ENCODE measurements around the gene SNX24.
A peak's percentile ranks its signal among the peaks of the same experiment; 100 is the strongest.
"Not testable (repeated sequence)": the region's sequence is repeated elsewhere in the genome, so short reads cannot be mapped to it uniquely, and the experiment has no call there.

SNX24 gene

GRCh38 chr5:122845229-122846050, at the start of gene SNX24:
Gene SNX24 (plus strand): TSS chr5:122845613. CDS start chr5:122845634, 21 bp downstream.
- DNase-seq (ENCODE audit: low read depth): no peak

DNA sequence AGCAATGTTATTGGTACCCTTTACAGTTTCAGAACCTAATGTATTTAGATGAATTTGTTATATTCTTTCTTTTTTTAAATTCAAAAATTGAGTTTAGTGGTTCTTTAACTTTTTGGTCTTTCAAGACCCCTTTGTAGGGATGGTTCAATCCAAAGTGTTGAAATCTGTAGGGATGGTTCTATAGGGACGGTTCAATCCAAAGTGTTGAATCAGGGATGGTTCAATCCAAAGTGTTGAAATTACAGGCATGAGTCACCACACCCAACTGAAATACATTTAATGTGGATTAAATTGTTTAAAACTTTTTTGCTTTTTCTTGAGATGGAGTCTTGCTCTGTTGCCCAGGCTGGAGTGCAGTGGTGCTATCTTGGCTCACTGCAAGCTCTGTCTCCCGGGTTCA, 39.9 kb upstream of the SNX24 start:
- H3K4me3 ChIP-seq (ENCODE audit: low read depth, low read length): no peak overlapping the region
- DNase-seq (ENCODE audit: low read depth): peak; percentile 43

More at GRCh38 chr5:122845229-122846050, at the start of gene SNX24:
- H3K4me3 ChIP-seq (ENCODE audit: low read depth, low read length): peak within 1 kb of the TSS; percentile 78

DNA sequence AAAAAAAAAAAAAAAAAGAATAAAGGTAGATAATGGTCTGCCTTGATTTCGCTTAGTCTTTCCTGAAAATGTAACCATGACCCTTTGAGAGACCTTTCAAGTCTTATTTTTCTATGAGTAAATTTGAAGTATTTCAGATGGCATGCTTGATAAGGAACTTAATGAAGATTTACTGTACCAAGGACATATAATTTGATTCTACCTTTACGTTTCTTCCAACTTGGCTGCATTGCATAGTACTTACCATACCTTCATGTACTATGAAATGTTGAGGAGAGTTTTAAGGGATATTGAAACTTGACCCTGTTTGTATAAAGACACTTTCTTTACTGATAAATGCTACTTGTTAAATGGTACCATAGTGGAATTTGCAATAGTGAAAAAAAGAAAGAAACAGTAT, 35.0 kb upstream of the SNX24 start:
- no peak overlapping the region for H3K4me3 ChIP-seq (ENCODE audit: low read depth, low read length)
- no peak for DNase-seq (ENCODE audit: low read depth)

DNA sequence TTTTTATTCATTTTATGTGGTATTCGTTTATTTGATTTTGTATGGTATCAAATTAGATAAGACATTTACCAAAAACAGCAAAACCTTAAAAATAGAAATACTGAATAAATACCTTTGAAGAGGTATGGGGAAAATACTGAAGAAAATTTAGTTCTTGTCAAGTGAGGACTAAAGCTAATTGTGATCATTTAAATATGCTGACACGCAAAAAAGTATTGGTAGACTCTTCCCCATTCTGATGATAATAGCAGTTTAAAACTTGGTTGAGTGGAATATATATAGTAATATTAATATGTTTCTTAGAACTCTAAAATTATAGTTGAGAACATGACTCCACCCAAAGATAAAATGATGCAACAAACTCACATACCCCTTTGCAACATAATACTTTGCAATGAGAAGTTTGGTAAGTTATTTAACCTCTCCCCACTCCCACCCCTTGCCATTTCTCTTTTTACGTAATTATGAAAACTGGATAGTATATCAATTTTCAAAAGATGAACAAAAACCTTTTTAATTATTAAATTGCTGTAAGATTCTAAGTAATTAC, 30.1 kb upstream of the SNX24 start:
- H3K4me3 ChIP-seq (ENCODE audit: low read depth, low read length): no peak overlapping the region
- DNase-seq (ENCODE audit: low read depth): no peak

DNA sequence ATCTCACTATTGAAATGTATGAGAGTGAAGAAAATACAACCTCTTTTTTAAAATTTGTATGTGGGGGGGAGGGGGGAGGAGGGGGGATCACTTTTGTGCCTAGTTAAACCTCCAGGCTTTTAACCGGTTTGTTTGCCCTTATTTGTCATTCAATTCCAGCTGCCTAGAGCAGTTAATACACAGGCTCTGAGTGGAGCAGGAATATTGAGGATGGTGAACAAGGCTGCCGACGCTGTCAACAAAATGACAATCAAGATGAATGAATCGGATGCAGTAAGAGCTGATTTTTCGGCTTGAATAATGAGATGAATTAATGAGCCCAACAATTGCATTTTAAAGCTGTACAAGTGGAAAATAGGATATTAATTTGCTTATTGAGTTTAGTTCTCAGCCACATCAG, 28.7 kb upstream of the SNX24 start:
- no peak overlapping the region for H3K4me3 ChIP-seq (ENCODE audit: low read depth, low read length)
- no peak for DNase-seq (ENCODE audit: low read depth)

DNA sequence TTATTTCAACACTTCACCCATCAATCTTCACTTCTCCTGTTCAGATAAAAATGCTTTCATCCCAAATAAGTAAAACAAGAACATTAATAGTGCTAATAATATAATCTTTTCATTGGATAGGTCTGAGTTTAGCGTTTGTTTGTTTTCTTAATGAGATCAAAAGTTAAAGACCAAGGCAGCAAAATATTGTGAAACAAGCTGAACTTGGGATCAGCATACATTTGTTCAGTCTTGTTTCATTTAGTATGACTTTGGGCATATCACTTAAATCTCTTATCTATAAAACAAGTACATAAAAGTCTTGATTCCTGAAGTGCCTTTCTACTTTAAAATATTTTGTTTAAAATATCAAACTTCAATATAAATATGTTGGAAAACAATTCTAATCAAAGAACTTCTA, 13.4 kb upstream of the SNX24 start:
- no peak overlapping the region for H3K4me3 ChIP-seq (ENCODE audit: low read depth, low read length)
- no peak for DNase-seq (ENCODE audit: low read depth)

GRCh38 chr5:122835681-122836080, 9.7 kb upstream of the SNX24 start:
- DNase-seq (ENCODE audit: low read depth): peak; percentile 20
- H3K4me3 ChIP-seq (ENCODE audit: low read depth, low read length): no peak overlapping the region

DNA sequence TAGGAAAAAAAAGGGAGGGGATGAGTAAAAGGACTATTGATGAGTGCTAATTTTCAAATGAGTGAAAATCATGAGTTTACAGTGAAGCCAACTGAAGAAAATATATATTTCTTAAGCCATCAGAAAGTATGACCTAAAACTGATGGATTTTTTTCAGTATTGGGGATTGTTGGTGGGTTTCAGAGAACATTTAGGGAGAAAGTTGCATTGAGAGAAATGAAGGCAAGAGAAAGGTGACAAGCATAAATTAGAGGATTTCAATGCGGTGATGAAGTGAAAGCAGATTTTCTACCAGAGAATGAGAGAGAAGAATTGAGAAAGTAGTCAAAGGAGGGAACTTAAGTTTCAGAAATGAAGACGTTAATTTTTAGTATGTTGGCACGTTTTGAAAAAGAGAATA, 8.5 kb upstream of the SNX24 start:
- no peak for DNase-seq (ENCODE audit: low read depth)

GRCh38 chr5:122839731-122840130, 5.7 kb upstream of the SNX24 start:
- DNase-seq (ENCODE audit: low read depth): no peak
- no peak overlapping the region for H3K4me3 ChIP-seq (ENCODE audit: low read depth, low read length)

More for the DNA sequence above, 8.5 kb upstream of the SNX24 start:
- H3K4me3 ChIP-seq (ENCODE audit: low read depth, low read length): no peak overlapping the region

DNA sequence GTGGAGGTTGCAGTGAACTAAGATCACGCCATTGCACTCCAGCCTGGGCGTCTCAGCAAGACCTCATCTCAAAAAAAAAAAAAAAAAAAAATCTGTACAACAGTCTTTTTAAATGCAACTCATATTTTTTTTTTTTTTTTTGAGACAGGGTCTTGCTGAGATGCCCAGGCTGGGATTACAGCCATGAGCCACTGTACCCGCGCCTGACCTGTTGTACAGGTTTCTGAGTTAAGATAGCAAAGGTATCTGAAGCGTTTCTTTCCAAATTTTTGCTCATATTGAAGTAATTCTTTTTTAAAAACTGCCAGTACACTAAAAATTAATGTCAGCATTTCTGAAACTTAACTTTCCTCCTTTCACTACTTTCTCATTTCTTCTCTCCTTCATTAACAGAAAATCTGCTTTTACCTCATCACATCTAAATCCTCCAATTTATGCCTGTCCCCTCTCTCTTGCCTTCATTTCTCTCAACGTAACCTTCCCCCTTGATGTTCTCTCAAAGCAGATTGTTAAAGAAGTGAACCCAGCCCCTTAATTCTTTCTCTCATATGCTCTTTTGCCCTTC, 3.3 kb upstream of the SNX24 start:
- no peak for DNase-seq (ENCODE audit: low read depth)

GRCh38 chr5:122844136-122844909, 1.1 kb upstream of the SNX24 start:
- H3K4me3 ChIP-seq (ENCODE audit: low read depth, low read length): peak overlapping the region; percentile 78
- no peak for DNase-seq (ENCODE audit: low read depth)

More for the DNA sequence above, 3.3 kb upstream of the SNX24 start:
- no peak overlapping the region for H3K4me3 ChIP-seq (ENCODE audit: low read depth, low read length)

DNA sequence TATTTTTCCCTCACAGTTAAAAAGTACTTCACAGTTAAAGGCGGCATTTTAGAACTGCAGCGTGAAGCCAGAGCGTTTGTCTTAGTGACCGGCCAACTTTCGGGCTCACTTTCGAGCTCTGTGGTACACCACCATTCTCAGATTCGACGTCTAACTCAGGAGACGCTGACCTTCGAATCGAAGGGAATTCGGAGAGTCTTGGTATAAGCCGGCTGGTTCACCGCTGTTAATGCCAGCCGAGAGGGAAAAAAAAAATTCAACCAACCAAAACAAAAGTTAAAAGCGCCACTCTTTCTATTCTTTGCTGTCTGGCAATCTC, 544 bp upstream of the SNX24 start:
- no peak for DNase-seq (ENCODE audit: low read depth)
- peak overlapping the region; percentile 78 for H3K4me3 ChIP-seq (ENCODE audit: low read depth, low read length)

DNA sequence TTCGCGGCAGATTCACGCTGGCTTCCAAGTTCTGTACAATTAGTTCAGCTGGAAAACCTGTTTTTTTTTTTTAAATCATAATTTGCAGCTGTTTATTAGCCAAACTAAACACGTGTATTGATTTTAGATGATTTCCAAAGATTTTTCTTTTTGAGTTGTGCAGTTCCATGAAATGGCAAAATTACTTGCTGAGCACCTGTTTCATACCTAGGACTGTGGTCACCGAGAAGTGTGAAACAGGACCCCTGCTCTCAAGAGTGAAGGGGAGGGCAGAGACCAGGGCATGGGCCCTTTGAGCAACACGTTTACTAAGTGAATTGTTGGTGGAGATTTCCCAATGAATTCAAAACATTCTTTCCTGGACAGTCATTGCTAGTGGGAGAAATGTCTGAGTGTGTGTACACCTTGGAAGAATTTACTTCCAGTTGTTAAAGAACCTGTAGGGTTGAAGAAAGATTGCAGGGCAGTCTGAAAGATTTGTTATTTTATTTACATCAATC, 688 bp downstream of the SNX24 start:
- peak; percentile 20 for DNase-seq (ENCODE audit: low read depth)
- H3K4me3 ChIP-seq (ENCODE audit: low read depth, low read length): peak overlapping the region; percentile 78

GRCh38 chr5:122847687-122848081, 2.3 kb downstream of the SNX24 start:
- H3K4me3 ChIP-seq (ENCODE audit: low read depth, low read length): no peak overlapping the region
- no peak for DNase-seq (ENCODE audit: low read depth)

- H3K4me3 ChIP-seq (ENCODE audit: low read depth, low read length): no peak overlapping the region
- no peak for DNase-seq (ENCODE audit: low read depth)
Measured at GRCh38 chr5:122849771-122850170, 4.4 kb downstream of the SNX24 start.

GRCh38 chr5:122857538-122857937, 12.1 kb downstream of the SNX24 start:
- not testable (repeated sequence) for H3K4me3 ChIP-seq (ENCODE audit: low read depth, low read length); DNase-seq (ENCODE audit: low read depth)

DNA sequence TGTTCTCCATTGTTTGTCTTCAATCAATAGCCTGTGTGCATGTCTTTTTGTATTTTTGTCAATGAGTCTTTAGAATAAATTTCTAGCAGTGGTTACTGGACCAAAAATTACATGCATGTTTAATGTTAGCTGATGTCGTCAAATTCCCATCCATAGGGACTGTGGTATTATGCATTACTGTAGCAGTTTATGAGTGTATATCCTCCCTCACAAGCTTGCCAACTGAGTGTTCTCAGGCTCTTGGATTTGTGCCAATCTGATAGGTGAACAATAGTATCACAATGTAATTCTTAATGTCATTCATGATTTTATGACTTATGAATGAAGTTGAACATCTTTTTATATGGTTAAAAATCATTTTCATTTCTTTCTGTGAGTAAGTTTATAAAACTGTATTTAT, 13.0 kb downstream of the SNX24 start:
- no peak for DNase-seq (ENCODE audit: low read depth)
- H3K4me3 ChIP-seq (ENCODE audit: low read depth, low read length): no peak overlapping the region

- DNase-seq (ENCODE audit: low read depth): no peak
Measured at GRCh38 chr5:122863240-122863639, 17.8 kb downstream of the SNX24 start.

GRCh38 chr5:122863721-122864120, 18.3 kb downstream of the SNX24 start:
- H3K4me3 ChIP-seq (ENCODE audit: low read depth, low read length): no peak overlapping the region

More at GRCh38 chr5:122863240-122863639, 17.8 kb downstream of the SNX24 start:
- no peak overlapping the region for H3K4me3 ChIP-seq (ENCODE audit: low read depth, low read length)

DNA sequence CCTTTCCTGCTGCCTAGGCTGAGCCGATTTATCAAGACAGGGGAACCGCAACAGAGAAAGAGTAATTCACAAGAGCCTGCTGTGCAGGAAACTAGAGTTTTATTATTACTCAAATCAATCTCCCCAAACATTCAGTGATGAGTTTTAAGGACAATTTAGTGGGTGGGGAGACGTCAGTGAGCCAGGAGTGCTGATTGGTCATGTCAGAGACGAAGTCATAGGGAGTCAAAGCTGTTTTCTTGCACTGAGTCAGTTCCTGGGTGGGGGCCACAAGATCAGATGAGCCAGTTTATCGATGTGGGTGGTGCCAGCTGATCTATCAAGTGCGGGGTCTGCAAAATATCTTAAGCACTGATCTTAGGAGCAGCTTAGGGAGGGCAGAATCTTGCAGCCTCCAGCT, 19.0 kb downstream of the SNX24 start:
- no peak for DNase-seq (ENCODE audit: low read depth)
- no peak overlapping the region for H3K4me3 ChIP-seq (ENCODE audit: low read depth, low read length)

More at GRCh38 chr5:122863721-122864120, 18.3 kb downstream of the SNX24 start:
- DNase-seq (ENCODE audit: low read depth): no peak

Data from skeletal muscle cell (primary cell).